ENCODE results near the gene NDUFV3. TPM values are rescaled to one million over a fixed set of nuclear protein-coding genes. Genes with fewer than 3 reads are reported as not detected.

The NDUFV3 gene
- total and polyA plus RNA-seq, 2 of the 8 experiments (the other 6 are each of a cell fraction or from before 2014, with no cell fraction given) = 17.0 to 44.4 TPM

DNA sequence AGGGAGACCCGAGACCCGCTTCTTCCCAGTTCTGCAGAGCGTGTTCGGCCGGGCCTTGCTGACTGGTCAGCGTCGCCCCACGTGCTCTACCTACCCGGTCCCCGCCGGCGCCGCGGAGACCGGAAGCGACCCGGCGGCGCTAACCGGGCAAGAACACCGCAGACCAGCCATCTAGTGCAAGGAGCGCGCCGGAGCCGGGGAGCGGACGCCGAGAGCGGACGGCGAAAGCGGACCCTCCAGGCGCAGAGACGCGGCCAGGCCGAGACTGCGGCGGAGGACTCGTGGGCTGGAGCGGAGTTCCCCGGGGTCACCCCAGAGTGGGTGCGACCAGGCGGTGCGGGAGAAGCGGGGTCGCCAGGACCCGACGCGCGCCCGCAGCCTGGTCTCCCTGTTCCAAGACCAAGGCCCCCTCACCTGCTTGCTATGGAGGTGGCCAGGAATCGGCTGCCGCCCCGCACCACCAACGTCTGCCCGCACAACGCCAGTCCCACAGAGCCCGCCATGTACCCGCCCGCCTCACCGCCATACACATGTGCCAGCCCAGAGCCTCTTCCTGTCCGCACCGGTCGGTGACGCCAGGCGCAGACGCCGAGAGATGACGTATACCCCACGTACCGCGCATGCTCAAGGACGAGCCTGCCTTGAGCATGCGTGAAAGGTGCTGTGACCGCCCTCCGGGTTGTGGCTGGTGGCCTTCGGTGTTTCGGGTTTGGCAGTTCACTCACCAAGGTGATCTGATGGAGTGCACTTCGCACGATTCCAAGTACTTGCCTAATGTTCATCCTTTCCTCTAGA, 13.9 kb upstream of the NDUFV3 start, which contains the start of gene WDR4 (continued):
- TF ChIP-seq CEBPB (IDR thresholded peaks at IDR 0.05; ENCODE audit: low read depth, low read length) (no peak), KDM4A (IDR thresholded peaks at IDR 0.05; ENCODE audit: low read depth, low read length, severe bottlenecking) (peak; percentile 98), HDAC2 (IDR thresholded peaks at IDR 0.05; ENCODE audit: borderline replicate concordance in 1 of 2, low read depth in 2 of 2, low read length in 2 of 2) (peak in 1 of 2 experiments; percentile 92; a peak in 1 of 4 replicates), TAF7 (optimal IDR thresholded peaks at IDR 0.05; ENCODE audit: borderline replicate concordance, low read depth, low read length) (peak; percentile 91), RXRA (IDR thresholded peaks at IDR 0.05; ENCODE audit: insufficient read depth, low read depth, low read length) (no peak), CREB1 (IDR thresholded peaks at IDR 0.05) (peak; percentile 100), ZNF274 (IDR thresholded peaks at IDR 0.05; ENCODE audit: borderline replicate concordance, extremely low read depth, low read length) (no peak), RNF2 (IDR thresholded peaks at IDR 0.05; ENCODE audit: borderline replicate concordance, low read depth, low read length, missing control alignments, poor library complexity, severe bottlenecking) (no peak), KDM5A (IDR thresholded peaks at IDR 0.05; ENCODE audit: low read length) (peak; percentile 87), SUZ12 (IDR thresholded peaks at IDR 0.05; ENCODE audit: low read length) (no peak), CHD1 (IDR thresholded peaks at IDR 0.05; ENCODE audit: low read depth, low read length) (no peak; the same call in 1 of the 2 replicates), HDAC6 (IDR thresholded peaks at IDR 0.05; ENCODE audit: low read depth, low read length) (no peak), POLR2A (IDR thresholded peaks at IDR 0.05; ENCODE audit: control extremely low read depth in 1 of 2, low read depth in 2 of 2, low read length in 2 of 2) (peak; percentile 85 to 99), TBP (IDR thresholded peaks at IDR 0.05; ENCODE audit: low read depth, low read length) (peak; percentile 97), RBBP5 (IDR thresholded peaks at IDR 0.05; ENCODE audit: borderline replicate concordance, low read depth, low read length) (peak; percentile 83; the same call in 1 of the 2 replicates), NRF1 (IDR thresholded peaks at IDR 0.05; ENCODE audit: low read depth, low read length) (peak; percentile 98), SIX5 (IDR thresholded peaks at IDR 0.05; ENCODE audit: low read depth, low read length) (no peak)
- TF ChIP-seq, protein P1, sequence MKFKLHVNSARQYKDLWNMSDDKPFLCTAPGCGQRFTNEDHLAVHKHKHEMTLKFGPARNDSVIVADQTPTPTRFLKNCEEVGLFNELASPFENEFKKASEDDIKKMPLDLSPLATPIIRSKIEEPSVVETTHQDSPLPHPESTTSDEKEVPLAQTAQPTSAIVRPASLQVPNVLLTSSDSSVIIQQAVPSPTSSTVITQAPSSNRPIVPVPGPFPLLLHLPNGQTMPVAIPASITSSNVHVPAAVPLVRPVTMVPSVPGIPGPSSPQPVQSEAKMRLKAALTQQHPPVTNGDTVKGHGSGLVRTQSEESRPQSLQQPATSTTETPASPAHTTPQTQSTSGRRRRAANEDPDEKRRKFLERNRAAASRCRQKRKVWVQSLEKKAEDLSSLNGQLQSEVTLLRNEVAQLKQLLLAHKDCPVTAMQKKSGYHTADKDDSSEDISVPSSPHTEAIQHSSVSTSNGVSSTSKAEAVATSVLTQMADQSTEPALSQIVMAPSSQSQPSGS (IDR thresholded peaks at IDR 0.05; ENCODE audit: low read length) = peak; percentile 85; the same call in 1 of the 2 replicates
- TF ChIP-seq, protein P2, sequence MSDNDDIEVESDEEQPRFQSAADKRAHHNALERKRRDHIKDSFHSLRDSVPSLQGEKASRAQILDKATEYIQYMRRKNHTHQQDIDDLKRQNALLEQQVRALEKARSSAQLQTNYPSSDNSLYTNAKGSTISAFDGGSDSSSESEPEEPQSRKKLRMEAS (IDR thresholded peaks at IDR 0.05) = peak; percentile 99
- TF ChIP-seq, protein P3, sequence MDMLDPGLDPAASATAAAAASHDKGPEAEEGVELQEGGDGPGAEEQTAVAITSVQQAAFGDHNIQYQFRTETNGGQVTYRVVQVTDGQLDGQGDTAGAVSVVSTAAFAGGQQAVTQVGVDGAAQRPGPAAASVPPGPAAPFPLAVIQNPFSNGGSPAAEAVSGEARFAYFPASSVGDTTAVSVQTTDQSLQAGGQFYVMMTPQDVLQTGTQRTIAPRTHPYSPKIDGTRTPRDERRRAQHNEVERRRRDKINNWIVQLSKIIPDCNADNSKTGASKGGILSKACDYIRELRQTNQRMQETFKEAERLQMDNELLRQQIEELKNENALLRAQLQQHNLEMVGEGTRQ (IDR thresholded peaks at IDR 0.05; ENCODE audit: low read length) = peak; percentile 90

Data from H1 (cell line).